Activated naive CD8-positive, alpha-beta T cell treated with anti-CD3 and anti-CD28 coated beads, Interleukin-2, amount 50 U/mL, for 16 hours (primary cell): ENCODE results near the gene NEURL1.
"Not testable (repeated sequence)": the region's sequence is repeated elsewhere in the genome, so short reads cannot be mapped to it uniquely, and the experiment has no call there.

ENCODE experiments used
- DNase-seq: peaks from one replicate; pipeline ENCODE4 v3.0.0-alpha.2; 2020; ENCODE audit warnings: low read depth, low spot score

The NEURL1 gene

GRCh38 chr10:103605359-103606096 is 112.0 kb downstream of the NEURL1 start:
- DNase-seq, result no peak

GRCh38 chr10:103606097-103606438 is 112.6 kb downstream of the NEURL1 start:
- not testable (repeated sequence) for DNase-seq

GRCh38 chr10:103607051-103607450 is 113.5 kb downstream of the NEURL1 start:
- not testable (repeated sequence) for DNase-seq

GRCh38 chr10:103608056-103608455 is 114.6 kb downstream of the NEURL1 start:
- not testable (repeated sequence) for DNase-seq

- DNase-seq, result no peak
Measured at GRCh38 chr10:103609231-103610082, 116.0 kb downstream of the NEURL1 start.

- no peak for DNase-seq
Measured at GRCh38 chr10:103610083-103610472, 116.6 kb downstream of the NEURL1 start.

GRCh38 chr10:103610921-103611511 is 117.5 kb downstream of the NEURL1 start:
- DNase-seq, result no peak

GRCh38 chr10:103612462-103613365 is 119.2 kb downstream of the NEURL1 start:
- no peak for DNase-seq

GRCh38 chr10:103613616-103614015 is 120.1 kb downstream of the NEURL1 start:
- DNase-seq, result no peak

GRCh38 chr10:103614306-103615158 is 121.0 kb downstream of the NEURL1 start:
- no peak for DNase-seq

- no peak for DNase-seq
Measured at GRCh38 chr10:103616705-103617601, 123.4 kb downstream of the NEURL1 start.

- no peak for DNase-seq
Measured at GRCh38 chr10:103617602-103618385, 124.3 kb downstream of the NEURL1 start.

- DNase-seq, result no peak
Measured at GRCh38 chr10:103618575-103619423, 125.3 kb downstream of the NEURL1 start.

- no peak for DNase-seq
Measured at GRCh38 chr10:103619424-103620351, 126.2 kb downstream of the NEURL1 start.

- no peak for DNase-seq
Measured at GRCh38 chr10:103620352-103620740, 126.8 kb downstream of the NEURL1 start.

GRCh38 chr10:103620891-103621782 is 127.6 kb downstream of the NEURL1 start:
- no peak for DNase-seq
